Colonic mucosa (tissue), 4 donors: ENCODE results near the gene BOK. TPM values are rescaled to one million over a fixed set of nuclear protein-coding genes. Genes with fewer than 3 reads are reported as not detected.

Experiments used
- DNase-seq: peaks from one replicate; pipeline ENCODE4 v3.0.0-alpha.2; 2020
- H3K27ac ChIP-seq: fragments of 200-600 bp; one replicate; pipeline ENCODE4 v1.8.0; 2021
- H3K27me3 ChIP-seq: fragments of 200-600 bp; one replicate; pipeline ENCODE4 v1.8.0; 2021
- H3K36me3 ChIP-seq: fragments of 200-600 bp; one replicate; pipeline ENCODE4 v1.8.0; 2021
- H3K4me1 ChIP-seq: fragments of 200-600 bp; one replicate; pipeline ENCODE4 v1.8.0; 2021; ENCODE audit warnings: mild to moderate bottlenecking
- H3K4me3 ChIP-seq: fragments of 200-600 bp; one replicate; pipeline ENCODE4 v1.8.0; 2021
- H3K9ac ChIP-seq, 2 donors: one replicate each; pipeline ENCODE4 v1.7.0; 2013; ENCODE audit warnings: control low read depth in 2 of 2, low read depth in 2 of 2, low read length in 2 of 2
- H3K9me3 ChIP-seq: fragments of 200-600 bp; one replicate; pipeline ENCODE4 v1.8.0; 2021
- intact Hi-C: fragments of 100-400 bp; cut with DNase I; formaldehyde crosslinking; loops from one replicate; pipeline ENCODE4 v1.14.1; 2022
- total RNA-seq, 2 donors: library from RNA; stranded (reverse); fragmentation: NEBNext Ultra II Directional in 1 of 2; extraction: Animal tissue kit (Norgen Biotek cat#: 25700) in 1 of 2; gene quantifications; one replicate each; pipeline ENCODE4 v1.2.1, GENCODE V29; 2021
- TF ChIP-seq, protein P1 (sequence below): fragments of 200-600 bp; IDR thresholded peaks from one replicate; pipeline ENCODE4 v1.8.0; 2022; ENCODE audit warnings: antibody characterized with exemption, mild to moderate bottlenecking
- donor health status: healthy.
- donor health status: DM: no; HTN: no; CAD: no.
- donor health status: DM: no; HTN: no; CAD: no.

The BOK gene
- total RNA-seq, 2 donors from 2014 or later, result 8.3 to 14.1 TPM

DNA sequence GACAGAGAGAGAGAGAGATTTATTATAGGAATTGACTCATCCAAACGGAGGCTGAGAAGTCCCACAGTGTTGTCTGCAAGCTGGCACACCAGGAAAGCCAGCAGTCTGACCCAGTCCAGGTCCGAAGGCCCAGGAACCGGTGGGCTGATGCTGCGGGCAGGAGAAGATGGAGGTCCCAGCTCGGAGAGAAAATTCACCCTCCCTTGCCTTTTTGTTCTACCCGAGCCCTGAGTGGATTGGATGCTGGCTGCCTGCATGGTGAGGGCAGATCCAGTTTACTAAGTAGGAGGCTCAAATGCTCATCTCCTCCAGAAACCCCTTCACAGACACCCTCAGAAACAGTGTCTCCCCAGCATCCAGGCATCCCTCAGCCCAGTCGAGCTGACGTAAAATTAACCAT lies 28.0 kb upstream of the BOK start:
- H3K36me3 ChIP-seq, result no peaks in the 10 kb centered on the region
- TF ChIP-seq, protein P1, sequence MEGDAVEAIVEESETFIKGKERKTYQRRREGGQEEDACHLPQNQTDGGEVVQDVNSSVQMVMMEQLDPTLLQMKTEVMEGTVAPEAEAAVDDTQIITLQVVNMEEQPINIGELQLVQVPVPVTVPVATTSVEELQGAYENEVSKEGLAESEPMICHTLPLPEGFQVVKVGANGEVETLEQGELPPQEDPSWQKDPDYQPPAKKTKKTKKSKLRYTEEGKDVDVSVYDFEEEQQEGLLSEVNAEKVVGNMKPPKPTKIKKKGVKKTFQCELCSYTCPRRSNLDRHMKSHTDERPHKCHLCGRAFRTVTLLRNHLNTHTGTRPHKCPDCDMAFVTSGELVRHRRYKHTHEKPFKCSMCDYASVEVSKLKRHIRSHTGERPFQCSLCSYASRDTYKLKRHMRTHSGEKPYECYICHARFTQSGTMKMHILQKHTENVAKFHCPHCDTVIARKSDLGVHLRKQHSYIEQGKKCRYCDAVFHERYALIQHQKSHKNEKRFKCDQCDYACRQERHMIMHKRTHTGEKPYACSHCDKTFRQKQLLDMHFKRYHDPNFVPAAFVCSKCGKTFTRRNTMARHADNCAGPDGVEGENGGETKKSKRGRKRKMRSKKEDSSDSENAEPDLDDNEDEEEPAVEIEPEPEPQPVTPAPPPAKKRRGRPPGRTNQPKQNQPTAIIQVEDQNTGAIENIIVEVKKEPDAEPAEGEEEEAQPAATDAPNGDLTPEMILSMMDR, result no peak
- no peak overlapping the region for H3K4me3 ChIP-seq

DNA sequence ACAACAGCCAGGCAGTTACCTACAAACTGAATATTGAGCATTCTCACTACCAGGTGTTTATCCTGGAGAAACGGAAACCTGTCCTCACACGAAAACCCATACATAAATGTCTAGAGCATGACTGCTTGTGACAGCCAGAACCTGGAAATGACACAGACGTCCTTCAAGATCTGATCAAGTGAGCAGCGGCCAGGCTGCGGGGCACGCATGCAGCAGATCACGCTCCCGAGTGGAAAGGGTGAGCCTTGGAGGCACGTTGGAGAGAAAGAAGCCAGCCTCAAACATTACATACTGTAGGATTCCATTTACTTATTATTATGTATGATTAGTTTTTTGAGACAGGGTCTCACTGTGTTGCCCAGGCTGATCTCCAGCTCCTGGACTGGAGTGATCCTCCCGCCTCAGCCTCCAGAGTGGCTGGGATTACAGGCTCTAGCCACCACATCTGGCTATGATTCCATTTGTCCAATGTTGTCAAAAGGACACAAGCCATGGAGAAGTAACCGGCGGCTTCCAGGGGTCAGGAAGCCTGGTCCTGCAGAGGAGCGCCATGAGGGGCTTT lies 27.3 kb upstream of the BOK start:
- Histone ChIP-seq H3K9me3 (no peaks in the 10 kb centered on the region), H3K36me3 (no peaks in the 10 kb centered on the region), H3K4me1 (no peaks in the 10 kb centered on the region), H3K9ac (no peak overlapping the region), H3K27me3 (no peaks in the 10 kb centered on the region), H3K4me3 (no peak overlapping the region), H3K27ac (no peak overlapping the region)
- intact Hi-C loops, result no loop called here
- no peak for DNase-seq
- TF ChIP-seq, protein P1, result no peak

More for the DNA sequence above, 28.0 kb upstream of the BOK start:
- no peaks in the 10 kb centered on the region for H3K4me1 ChIP-seq
- H3K9ac ChIP-seq, result no peak overlapping the region
- intact Hi-C loops, result no loop called here
- no peak overlapping the region for H3K27ac ChIP-seq
- H3K9me3 ChIP-seq, result no peaks in the 10 kb centered on the region
- DNase-seq, result no peak
- no peaks in the 10 kb centered on the region for H3K27me3 ChIP-seq

DNA sequence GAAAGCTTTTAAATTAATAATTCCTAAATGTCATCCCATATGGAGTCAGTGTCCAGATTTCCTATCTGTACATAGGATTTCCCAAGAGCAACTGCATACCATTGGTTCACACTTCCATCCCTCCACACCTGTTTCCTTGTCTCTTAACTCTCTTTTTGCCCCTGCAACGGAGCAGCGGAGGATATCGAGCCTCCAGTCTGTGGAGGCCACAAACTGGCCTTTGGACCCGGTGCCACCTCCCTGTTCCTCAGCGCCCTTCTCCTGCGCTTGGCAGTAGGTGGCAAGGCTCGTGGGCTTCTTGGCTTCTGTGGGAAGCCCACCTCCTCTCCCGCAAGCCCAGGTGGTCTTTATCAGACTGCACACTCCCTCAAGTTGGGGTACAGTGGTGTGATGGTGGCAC lies 26.4 kb upstream of the BOK start:
- TF ChIP-seq, protein P1, result no peak
- intact Hi-C loops, result no loop called here
- no peaks in the 10 kb centered on the region for H3K9me3 ChIP-seq
- H3K9ac ChIP-seq, result no peak overlapping the region
- H3K36me3 ChIP-seq, result no peaks in the 10 kb centered on the region
- H3K4me1 ChIP-seq, result no peaks in the 10 kb centered on the region
- H3K4me3 ChIP-seq, result no peak overlapping the region
- no peak for DNase-seq
- H3K27me3 ChIP-seq, result no peaks in the 10 kb centered on the region
- H3K27ac ChIP-seq, result no peak overlapping the region

DNA sequence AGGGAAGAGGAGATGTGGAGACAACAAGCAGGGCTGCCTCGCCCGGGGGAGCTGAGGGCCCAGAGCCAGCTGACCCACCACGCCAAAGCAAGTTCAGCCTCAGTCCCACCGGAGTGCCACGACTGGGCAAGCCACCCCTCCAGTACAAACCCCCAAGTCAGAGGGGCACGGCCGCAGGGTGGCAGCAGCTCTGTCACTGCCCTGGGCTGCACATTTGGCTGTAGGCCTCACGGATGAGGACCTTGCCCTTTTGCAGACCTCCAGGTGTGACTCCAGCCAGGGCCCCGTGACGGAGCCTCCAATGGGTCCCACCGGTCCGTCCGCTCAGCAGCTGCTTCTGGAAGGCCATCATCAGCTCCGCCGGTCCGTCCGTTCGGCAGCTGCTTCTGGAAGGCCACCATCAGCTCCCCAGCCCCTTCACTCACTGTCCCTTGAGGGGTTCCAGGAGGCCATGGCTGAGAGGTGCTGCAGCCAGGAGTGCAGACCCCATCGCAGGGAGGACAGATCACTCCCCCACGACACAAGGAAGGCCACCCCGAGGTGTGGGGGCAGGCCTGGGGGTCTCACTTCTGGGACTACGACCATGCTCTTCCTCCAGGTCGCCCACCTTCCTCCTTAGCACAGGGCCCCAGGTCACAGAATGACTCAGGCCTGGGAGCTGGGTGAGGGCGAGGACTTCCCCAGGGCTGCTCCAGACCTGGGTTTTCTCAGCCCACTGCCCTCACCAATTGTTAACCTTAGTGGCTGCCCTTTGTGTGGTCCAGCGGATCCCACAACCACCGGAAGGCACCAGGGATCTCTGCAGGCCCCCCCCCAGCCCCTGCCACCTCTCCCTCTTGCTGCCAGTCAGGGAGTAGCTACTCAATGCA lies 25.6 kb upstream of the BOK start:
- H3K36me3 ChIP-seq, result no peaks in the 10 kb centered on the region
- no peak overlapping the region for H3K9ac ChIP-seq
- H3K9me3 ChIP-seq, result no peaks in the 10 kb centered on the region
- intact Hi-C loops, result no loop called here
- TF ChIP-seq, protein P1, result no peak
- no peaks in the 10 kb centered on the region for H3K27me3 ChIP-seq
- H3K4me3 ChIP-seq, result no peak overlapping the region
- no peaks in the 10 kb centered on the region for H3K4me1 ChIP-seq
- H3K27ac ChIP-seq, result no peak overlapping the region
- DNase-seq, result no peak

DNA sequence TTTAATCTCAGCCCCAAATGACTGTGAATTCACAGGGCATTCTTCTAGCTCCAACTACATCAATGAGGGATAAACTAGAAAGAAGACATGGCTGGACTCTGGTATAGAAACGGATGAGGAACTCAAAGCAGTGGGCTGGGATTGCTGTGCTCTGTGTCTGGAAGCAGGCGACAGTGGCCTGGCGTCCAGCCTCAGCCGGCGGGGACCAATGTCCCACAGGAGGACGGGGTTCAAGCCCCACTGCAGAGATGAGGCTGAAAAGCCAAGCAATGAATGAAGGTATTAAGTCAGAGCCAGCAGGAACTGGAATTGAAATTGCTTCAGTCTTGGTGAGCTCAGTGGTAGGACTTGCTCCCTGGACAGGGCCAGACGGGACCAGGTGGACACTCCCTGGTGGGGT lies 24.3 kb upstream of the BOK start:
- no peak for DNase-seq

More for the DNA sequence above, 24.3 kb upstream of the BOK start:
- intact Hi-C loops, result no loop called here
- Histone ChIP-seq H3K9me3 (no peaks in the 10 kb centered on the region), H3K9ac (no peak overlapping the region), H3K36me3 (no peaks in the 10 kb centered on the region), H3K4me3 (no peak overlapping the region), H3K4me1 (no peaks in the 10 kb centered on the region), H3K27ac (no peak overlapping the region), H3K27me3 (no peaks in the 10 kb centered on the region)
- TF ChIP-seq, protein P1, result no peak
